HG02798 (cell line): ENCODE data around the gene TOMM40.
A peak's percentile ranks its signal among the peaks of the same experiment; 100 is the strongest.
"Not testable (repeated sequence)": the region's sequence is repeated elsewhere in the genome, so short reads cannot be mapped to it uniquely, and the experiment has no call there.

Source experiments
- ATAC-seq: cut with Tn5 transposase; IDR thresholded peaks from one replicate; pipeline ENCODE4 v1.9.1; 2021; ENCODE audit warnings: mild to moderate bottlenecking; ENCODE audit not compliant: unreplicated experiment, poor library complexity

TOMM40 gene

GRCh38 chr19:44869733-44870470 lies 21.2 kb upstream of the TOMM40 start:
- ATAC-seq, result no peak

GRCh38 chr19:44871809-44872208 lies 19.2 kb upstream of the TOMM40 start:
- ATAC-seq, result no peak

- no peak for ATAC-seq
Observed at GRCh38 chr19:44872661-44873060, 18.4 kb upstream of the TOMM40 start.

- no peak for ATAC-seq
Observed at GRCh38 chr19:44874317-44874716, 16.7 kb upstream of the TOMM40 start.

GRCh38 chr19:44875666-44876451 lies 15.2 kb upstream of the TOMM40 start:
- ATAC-seq, result no peak

- ATAC-seq, result no peak
Observed at GRCh38 chr19:44876930-44877535, 14.0 kb upstream of the TOMM40 start.

- no peak for ATAC-seq
Observed at GRCh38 chr19:44878120-44878865, 12.8 kb upstream of the TOMM40 start.

GRCh38 chr19:44879309-44880065 lies 11.6 kb upstream of the TOMM40 start:
- ATAC-seq, result no peak

- ATAC-seq, result no peak
Observed at GRCh38 chr19:44882063-44882462, 9.0 kb upstream of the TOMM40 start.

- not testable (repeated sequence) for ATAC-seq
Observed at GRCh38 chr19:44882619-44883397, 8.2 kb upstream of the TOMM40 start.

GRCh38 chr19:44883922-44884321 lies 7.1 kb upstream of the TOMM40 start:
- ATAC-seq, result no peak

GRCh38 chr19:44884566-44884965 lies 6.5 kb upstream of the TOMM40 start:
- no peak for ATAC-seq

GRCh38 chr19:44886141-44886540 lies 4.9 kb upstream of the TOMM40 start:
- no peak for ATAC-seq

GRCh38 chr19:44887648-44888047 lies 3.4 kb upstream of the TOMM40 start:
- no peak for ATAC-seq

- ATAC-seq, result not testable (repeated sequence)
Observed at GRCh38 chr19:44888335-44888734, 2.7 kb upstream of the TOMM40 start.

- no peak for ATAC-seq
Observed at GRCh38 chr19:44889830-44890365, 1.2 kb upstream of the TOMM40 start.

- ATAC-seq, result peak; percentile 84
Observed at GRCh38 chr19:44890366-44891015, 563 bp upstream of the TOMM40 start.

- ATAC-seq, result no peak
Observed at GRCh38 chr19:44892932-44893331, 1.9 kb downstream of the TOMM40 start.
